GM12892 (cell line): ENCODE results near the gene PLPP4.

Experiments
- POLR2A ChIP-seq: IDR thresholded peaks from 2 replicates; pipeline ENCODE4 v1.6.1; 2011; ENCODE audit warnings: low read depth, low read length, control low read depth
- POLR2AphosphoS5 ChIP-seq: IDR thresholded peaks from 2 replicates; pipeline ENCODE4 v1.6.1; 2011; ENCODE audit warnings: low read depth, low read length, control low read depth

- no peak for TF ChIP-seq POLR2A
- no peak for TF ChIP-seq POLR2AphosphoS5
Measured at GRCh38 chr10:120453319-120453718, 3.7 kb upstream of the PLPP4 start.
